Activated gamma-delta T cell treated with anti-CD3 and anti-CD28 coated beads, Interleukin-2, amount 50 U/mL, for 16 hours (primary cell): ENCODE data around the gene CENPF.
"Not testable (repeated sequence)": the region's sequence is repeated elsewhere in the genome, so short reads cannot be mapped to it uniquely, and the experiment has no call there.

Source experiments
- DNase-seq: peaks from one replicate; pipeline ENCODE4 v3.0.0-alpha.2; 2020; ENCODE audit warnings: low read depth

Gene CENPF

DNA sequence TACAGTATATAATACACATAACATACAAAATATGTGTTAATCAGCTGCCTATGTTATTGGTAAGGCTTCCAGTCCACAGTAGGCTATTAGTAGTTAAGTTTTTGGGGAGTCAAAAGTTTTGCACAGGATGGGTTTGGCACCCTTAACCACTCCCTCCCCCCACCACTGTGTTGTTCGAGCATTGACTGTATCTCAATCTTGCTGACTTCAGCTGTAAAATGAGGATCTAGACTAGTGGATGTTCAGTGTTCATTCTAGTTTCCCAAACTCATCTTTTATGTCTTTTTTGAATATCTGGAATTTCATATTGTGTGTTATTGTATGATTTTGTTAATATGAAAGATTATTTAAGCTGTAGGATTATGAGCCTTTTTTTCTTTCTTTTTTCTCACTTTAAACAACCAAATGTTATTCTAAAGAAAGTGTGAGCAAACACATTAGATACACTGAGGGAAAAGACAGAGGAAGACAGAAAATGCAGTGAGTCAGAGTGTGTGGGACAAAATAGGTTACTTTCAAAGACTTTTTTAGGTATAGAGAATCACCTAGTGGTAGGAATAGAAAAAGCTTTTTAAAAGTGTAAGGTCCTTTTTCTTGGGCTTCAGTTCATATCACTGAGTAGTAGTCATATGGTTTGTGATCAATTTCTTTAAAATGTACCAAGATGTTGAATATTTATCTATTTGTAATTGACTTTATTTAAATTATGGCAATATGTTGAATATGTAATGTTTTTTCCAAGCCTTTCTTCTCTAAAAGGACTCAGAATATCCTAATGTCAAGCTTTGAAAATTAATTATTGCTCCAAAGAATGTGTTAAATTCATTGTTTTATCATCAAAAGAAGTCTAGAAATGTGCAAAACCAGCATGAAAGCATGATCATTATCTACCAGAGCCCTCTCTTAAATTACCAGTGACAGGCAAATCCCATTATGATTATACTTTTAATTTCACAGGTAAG, 17.9 kb upstream of the CENPF start:
- DNase-seq: no peak

DNA sequence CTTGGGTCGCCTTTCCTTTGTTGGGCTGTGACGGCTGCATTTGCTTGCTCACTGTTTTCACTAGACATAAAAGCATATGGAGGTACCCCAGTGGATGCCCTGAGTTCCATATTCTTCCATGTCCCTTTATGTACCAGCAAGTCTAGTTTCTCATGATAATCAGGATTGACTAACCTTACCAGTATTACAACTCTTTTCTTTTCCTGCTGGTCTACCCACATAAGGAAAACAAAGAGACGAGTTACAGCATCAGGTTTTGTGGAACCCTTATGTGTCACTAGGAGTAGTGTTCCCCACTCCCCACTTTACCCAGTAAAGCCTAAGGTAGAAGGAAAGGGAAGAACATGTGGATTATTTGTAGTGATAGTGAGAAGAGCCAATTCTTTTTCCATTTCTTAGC, 16.4 kb upstream of the CENPF start:
- no peak for DNase-seq

GRCh38 chr1:214587165-214587564, 15.8 kb upstream of the CENPF start:
- no peak for DNase-seq

GRCh38 chr1:214588963-214589597, 13.9 kb upstream of the CENPF start:
- no peak for DNase-seq

- DNase-seq: no peak
Observed at GRCh38 chr1:214590696-214591095, 12.3 kb upstream of the CENPF start.

DNA sequence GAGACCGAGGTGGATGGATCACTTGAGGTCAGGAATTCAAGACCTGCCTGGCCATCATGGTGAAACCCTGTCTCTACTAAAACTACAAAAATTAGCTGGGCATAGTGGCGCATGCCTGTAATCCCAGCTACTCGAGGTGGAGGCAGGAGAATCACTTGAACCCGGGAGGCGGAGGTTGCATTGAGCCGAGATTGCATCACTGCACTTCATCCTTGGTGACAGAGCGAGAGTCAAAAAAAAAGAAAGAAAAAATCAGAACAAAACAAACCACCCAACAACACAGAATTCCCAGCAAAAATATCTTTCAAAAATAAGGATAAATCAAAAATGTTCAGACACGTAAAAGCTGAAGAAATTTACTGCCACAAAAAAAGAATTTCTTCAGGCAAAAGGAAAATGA, 11.1 kb upstream of the CENPF start:
- not testable (repeated sequence) for DNase-seq

- no peak for DNase-seq
Observed at GRCh38 chr1:214593158-214593557, 9.8 kb upstream of the CENPF start.

GRCh38 chr1:214603819-214604252, 841 bp downstream of the CENPF start:
- DNase-seq: no peak

DNA sequence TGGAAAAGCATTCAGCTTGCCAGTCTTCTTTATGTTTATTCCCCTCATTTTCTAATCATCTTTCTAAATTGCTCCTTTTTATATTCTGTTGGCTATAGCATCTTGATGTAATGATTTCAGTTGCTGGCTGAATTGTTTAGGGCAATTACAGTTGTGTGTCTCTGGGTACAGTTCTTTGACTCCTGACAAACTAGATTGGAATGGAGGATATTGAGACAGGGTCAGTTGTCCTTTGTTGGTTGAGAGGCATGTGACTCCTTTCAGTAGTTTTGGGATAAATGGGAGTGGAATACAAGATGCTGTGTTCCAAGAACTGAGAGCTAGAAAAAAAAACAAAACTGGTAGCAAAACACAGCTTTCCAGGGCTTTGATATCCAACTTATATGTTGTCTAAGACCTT, 1.5 kb downstream of the CENPF start:
- no peak for DNase-seq

GRCh38 chr1:214605484-214605883, 2.5 kb downstream of the CENPF start:
- not testable (repeated sequence) for DNase-seq

DNA sequence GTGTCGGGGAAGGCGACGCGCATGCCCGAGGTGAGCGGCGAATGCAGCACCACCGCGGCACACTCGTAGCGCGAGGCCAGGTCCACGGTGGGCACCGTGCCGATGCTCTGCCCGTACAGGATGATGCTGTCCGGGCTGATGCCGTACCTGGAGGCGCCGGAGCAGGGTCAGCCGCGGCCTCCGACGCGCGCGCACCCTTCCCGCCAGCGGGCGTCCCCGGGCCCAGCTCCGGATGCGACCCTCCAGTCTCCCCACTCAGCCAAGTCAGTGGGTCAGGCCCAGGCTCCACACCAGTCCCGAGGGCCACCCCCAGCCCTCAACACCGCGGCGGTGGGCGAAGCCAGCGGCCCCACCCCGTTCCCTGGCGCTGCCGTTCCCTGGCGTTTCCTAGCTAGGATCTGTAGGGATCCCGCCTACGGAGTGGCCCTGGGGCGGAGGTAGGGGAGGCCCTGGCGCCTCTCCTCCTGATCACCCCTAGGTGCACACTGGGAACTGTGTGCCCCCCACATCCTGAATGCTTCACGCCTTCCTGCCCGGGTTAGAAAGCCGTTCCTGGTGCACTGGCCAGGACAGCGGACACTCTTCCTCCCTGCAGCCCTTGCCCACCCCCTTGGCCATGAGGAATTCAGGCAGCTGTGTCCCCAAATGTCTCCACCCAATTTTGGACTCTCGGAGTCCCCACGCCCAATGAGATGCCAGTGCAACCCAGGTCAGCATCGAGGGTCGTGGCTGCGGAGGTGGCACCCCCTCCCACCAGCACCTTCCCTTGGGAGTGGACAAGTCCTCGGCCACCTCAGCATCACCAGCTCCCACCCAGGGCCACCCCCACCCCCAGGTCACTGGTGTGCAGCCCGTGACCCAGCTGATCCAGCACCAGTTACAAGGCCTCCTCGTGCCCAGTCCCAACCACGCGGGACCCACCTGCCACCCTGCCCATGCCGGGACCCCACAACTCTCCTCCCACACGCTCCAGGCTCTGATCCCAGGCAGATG, 3.2 kb downstream of the CENPF start:
- DNase-seq: not testable (repeated sequence)

- DNase-seq: not testable (repeated sequence)
Observed at GRCh38 chr1:214607492-214608215, 4.7 kb downstream of the CENPF start.

- DNase-seq: not testable (repeated sequence)
Observed at GRCh38 chr1:214608216-214608783, 5.3 kb downstream of the CENPF start.

- not testable (repeated sequence) for DNase-seq
Observed at GRCh38 chr1:214608817-214609216, 5.8 kb downstream of the CENPF start.

GRCh38 chr1:214609692-214610091, 6.7 kb downstream of the CENPF start:
- DNase-seq: no peak

DNA sequence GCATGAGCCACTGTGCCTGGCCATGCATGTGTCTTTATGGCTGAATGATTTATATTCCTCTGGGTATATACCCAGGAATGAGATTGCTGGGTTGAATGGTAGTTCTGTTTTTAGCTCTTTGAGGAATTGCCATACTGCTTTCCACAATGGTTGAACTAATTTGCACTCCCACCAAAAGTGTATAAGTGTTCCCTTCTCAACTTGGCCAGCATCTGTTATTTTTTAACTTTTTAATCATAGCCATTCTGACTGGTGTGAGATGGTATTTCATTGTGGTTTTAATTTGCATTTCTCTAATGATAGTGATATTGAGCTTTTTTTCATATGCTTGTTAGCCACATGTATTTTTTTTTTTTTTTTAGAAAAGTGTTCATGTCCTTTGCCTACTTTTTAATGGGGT, 7.1 kb downstream of the CENPF start:
- not testable (repeated sequence) for DNase-seq

GRCh38 chr1:214615109-214615508, 12.1 kb downstream of the CENPF start:
- DNase-seq: no peak

DNA sequence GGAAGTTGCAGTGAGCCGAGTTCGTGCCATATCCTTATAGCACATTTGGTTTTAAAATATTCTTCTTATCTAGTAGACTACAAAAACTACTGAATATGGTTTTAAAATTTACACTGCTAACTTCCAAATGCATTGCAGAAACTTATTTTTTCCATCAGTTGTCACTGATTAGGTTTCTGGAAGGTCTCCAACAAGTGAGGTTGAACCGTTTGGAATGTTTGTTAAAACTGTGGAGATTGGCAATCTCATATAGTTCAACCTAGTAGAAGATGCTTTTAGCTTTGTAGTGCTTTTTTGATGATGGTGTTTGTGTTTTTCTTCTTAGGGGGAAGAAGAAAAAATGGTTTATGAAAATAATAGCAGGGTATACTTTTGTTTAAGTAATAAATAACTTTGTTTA, 12.9 kb downstream of the CENPF start:
- no peak for DNase-seq

DNA sequence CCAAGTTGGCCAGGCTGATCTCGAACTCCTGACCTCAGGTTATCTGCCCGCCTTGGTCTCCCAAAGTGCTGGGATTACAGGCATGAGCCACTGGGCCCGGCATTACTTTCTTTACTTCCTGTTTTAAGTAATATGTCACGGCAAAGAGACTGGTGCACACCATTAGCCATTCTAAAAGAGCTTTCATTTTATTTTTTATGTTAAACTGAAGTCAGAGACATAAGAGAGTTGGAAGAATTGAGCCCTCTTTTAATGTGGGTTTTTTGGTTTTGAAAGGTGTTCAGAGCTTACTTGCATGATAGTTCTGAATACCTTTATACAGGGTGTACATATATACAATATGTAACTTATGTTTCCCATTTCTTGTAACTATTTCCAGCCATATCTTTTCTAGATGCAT, 14.3 kb downstream of the CENPF start:
- DNase-seq: no peak

DNA sequence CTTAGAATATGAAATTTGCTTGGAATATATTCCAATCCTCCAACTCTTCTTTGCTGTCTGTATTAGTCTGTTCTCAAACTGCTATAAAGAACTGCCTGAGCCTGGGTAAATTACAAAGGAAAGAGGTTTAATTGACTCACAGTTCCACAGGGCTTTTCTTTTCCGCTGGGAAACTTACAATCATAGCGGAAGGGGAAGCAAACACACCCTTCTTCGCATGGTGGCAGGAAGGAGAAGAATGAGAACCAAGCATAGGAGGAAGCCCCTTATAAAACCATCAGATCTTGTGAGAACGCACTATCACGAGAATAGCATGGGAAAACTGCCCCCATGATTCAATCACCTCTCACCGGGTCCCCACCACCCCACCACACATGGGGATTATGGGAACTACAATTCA, 14.8 kb downstream of the CENPF start:
- no peak for DNase-seq

GRCh38 chr1:214621236-214621635, 18.2 kb downstream of the CENPF start:
- no peak for DNase-seq
